ENCODE measurements around the gene HINT3. TPM values are rescaled to one million over a fixed set of nuclear protein-coding genes. Genes with fewer than 3 reads are reported as not detected.

HINT3 gene
- total and polyA plus RNA-seq, 2 of the 13 experiments (the other 11 are each of a cell fraction or from before 2014, with no cell fraction given), result 3.1 to 22.8 TPM

DNA sequence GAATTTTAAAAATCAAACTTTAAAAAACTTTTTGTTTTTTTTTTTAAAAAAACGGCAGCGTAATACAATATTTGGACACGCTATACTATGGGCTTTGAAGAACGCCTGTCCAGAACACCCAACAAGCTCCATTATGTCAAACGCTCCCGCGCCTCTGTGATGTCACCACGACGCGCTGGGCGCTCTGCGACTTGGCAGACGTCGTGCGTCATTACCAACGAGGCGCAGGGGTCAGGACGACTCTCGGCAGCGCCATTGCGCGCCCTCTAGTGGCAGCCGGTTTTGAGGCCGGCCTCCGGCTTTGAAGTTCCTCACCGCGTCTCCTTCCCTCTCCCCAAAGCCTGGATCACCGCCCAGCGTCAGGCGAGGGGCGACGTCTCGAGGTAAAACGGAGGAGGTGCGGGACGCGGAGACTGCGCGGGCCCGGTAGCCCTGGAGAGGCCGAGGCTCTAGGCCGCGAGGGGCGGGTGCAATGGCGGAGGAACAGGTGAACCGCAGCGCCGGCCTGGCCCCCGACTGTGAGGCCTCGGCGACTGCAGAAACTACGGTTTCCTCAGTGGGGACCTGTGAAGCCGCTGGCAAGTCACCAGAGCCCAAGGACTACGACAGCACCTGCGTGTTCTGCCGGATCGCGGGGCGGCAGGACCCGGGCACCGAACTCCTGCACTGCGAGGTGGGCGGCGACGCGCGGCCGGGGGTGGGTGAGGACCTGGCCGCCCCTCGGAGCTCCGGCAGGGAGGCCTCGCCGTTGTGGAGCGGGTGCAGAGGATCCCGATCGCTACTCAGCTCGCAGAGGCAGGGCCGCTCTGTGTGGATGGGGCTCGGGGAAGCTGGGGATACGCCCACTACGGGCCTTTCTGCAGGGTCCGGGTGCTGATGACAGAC, at the start of gene HINT3 (continued):
- TF ChIP-seq ZSCAN30 (CRISPR knock-in tag; IDR thresholded peaks at IDR 0.05) (0 out of 2 replicates have a peak, but pooled peaks have one; percentile 21), HMGXB4 (CRISPR knock-in tag; IDR thresholded peaks at IDR 0.05; ENCODE audit: borderline replicate concordance in 1 of 2, low read depth in 1 of 2) (peak; percentile 100), SUZ12 (IDR thresholded peaks at IDR 0.05; ENCODE audit: low read depth, low read length) (no peak), E2F2 (CRISPR knock-in tag; IDR thresholded peaks at IDR 0.05; ENCODE audit: borderline replicate concordance) (peak; percentile 79), ZNF839 (CRISPR knock-in tag; IDR thresholded peaks at IDR 0.05; ENCODE audit: borderline replicate concordance) (peak; percentile 91; the same call in 1 of the 2 replicates), ARID2 (CRISPR knock-in tag; IDR thresholded peaks at IDR 0.05; ENCODE audit: borderline replicate concordance) (peak; percentile 99), TRIM24 (CRISPR knock-in tag; IDR thresholded peaks at IDR 0.05) (no peak), NFIC (IDR thresholded peaks at IDR 0.05; ENCODE audit: low read length) (no peak), ZNF746 (CRISPR knock-in tag; IDR thresholded peaks at IDR 0.05) (peak; percentile 82; the same call in 1 of the 2 replicates), TAF15 (IDR thresholded peaks at IDR 0.05; ENCODE audit: low read depth, low read length, poor library complexity, severe bottlenecking) (peak; percentile 74), ZNF605 (CRISPR knock-in tag; IDR thresholded peaks at IDR 0.05) (peak; percentile 99), HDAC2 (CRISPR knock-in tag; IDR thresholded peaks at IDR 0.05) (peak; percentile 97), SIX1 (CRISPR knock-in tag; IDR thresholded peaks at IDR 0.05; ENCODE audit: borderline replicate concordance) (peak; percentile 48; the same call in 1 of the 2 replicates), GMEB1 (CRISPR knock-in tag; IDR thresholded peaks at IDR 0.05; ENCODE audit: borderline replicate concordance) (peak; percentile 100), SPEN (CRISPR knock-in tag; IDR thresholded peaks at IDR 0.05; ENCODE audit: low read depth) (peak; percentile 98), GATA4 (IDR thresholded peaks at IDR 0.05; ENCODE audit: borderline replicate concordance, low read depth) (no peak)
- TF ChIP-seq, protein P1, sequence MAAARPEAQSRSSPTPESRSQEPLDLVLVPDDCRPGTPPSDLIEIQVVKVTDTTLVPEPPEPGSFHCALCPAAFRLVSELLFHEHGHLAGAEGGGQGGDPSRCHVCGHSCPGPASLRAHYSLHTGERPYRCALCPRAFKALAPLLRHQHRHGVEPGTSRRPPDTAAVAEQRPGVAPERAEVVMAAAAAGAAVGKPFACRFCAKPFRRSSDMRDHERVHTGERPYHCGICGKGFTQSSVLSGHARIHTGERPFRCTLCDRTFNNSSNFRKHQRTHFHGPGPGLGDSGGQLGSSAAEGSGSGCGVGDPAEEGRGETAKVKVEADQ (CRISPR knock-in tag; IDR thresholded peaks at IDR 0.05; ENCODE audit: borderline replicate concordance), result peak; percentile 95
- TF ChIP-seq, protein P2, sequence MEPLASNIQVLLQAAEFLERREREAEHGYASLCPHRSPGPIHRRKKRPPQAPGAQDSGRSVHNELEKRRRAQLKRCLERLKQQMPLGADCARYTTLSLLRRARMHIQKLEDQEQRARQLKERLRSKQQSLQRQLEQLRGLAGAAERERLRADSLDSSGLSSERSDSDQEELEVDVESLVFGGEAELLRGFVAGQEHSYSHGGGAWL (CRISPR knock-in tag; IDR thresholded peaks at IDR 0.05), result peak; percentile 95
- TF ChIP-seq, protein P3, sequence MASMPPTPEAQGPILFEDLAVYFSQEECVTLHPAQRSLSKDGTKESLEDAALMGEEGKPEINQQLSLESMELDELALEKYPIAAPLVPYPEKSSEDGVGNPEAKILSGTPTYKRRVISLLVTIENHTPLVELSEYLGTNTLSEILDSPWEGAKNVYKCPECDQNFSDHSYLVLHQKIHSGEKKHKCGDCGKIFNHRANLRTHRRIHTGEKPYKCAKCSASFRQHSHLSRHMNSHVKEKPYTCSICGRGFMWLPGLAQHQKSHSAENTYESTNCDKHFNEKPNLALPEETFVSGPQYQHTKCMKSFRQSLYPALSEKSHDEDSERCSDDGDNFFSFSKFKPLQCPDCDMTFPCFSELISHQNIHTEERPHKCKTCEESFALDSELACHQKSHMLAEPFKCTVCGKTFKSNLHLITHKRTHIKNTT (CRISPR knock-in tag; IDR thresholded peaks at IDR 0.05), result no peak
